Activated CD4-positive, alpha-beta memory T cell treated with anti-CD3 and anti-CD28 coated beads for 36 hours (primary cell): ENCODE data around the gene DNAL1. TPM values are rescaled to one million over a fixed set of nuclear protein-coding genes. Genes with fewer than 3 reads are reported as not detected.

Experiments
- CTCF ChIA-PET: fragments of 350-600 bp; sonication (Branson Sonifier 250); formaldehyde crosslinking; loops from one replicate; lab custom pipeline; 2021; ENCODE audit warnings: antibody characterized with exemption, inconsistent platforms; lab: Charles Lee
- POLR2A ChIA-PET: fragments of 350-600 bp; sonication (Branson Sonifier 250); formaldehyde crosslinking; loops from one replicate; lab custom pipeline; 2021; ENCODE audit warnings: antibody characterized with exemption; lab: Charles Lee
- DNase-seq: peaks from one replicate; pipeline ENCODE4 v3.0.0-alpha.2; 2020
- H3K27ac Mint-ChIP-seq: one replicate; pipeline ENCODE4 v1.8.0; 2021; ENCODE audit warnings: mixed read lengths
- H3K27me3 Mint-ChIP-seq: one replicate; pipeline ENCODE4 v1.8.0; 2021; ENCODE audit warnings: mixed read lengths
- H3K36me3 Mint-ChIP-seq: one replicate; pipeline ENCODE4 v1.8.0; 2021; ENCODE audit warnings: mixed read lengths
- H3K4me1 Mint-ChIP-seq: one replicate; pipeline ENCODE4 v1.8.0; 2021; ENCODE audit warnings: low read depth, mixed read lengths
- H3K4me3 Mint-ChIP-seq: one replicate; pipeline ENCODE4 v1.8.0; 2021; ENCODE audit warnings: mild to moderate bottlenecking, mixed read lengths
- H3K9me3 Mint-ChIP-seq: one replicate; pipeline ENCODE4 v1.8.0; 2021; ENCODE audit warnings: mixed read lengths
- intact Hi-C: fragments of 100-400 bp; cut with micrococcal nuclease; formaldehyde crosslinking; loops from one replicate; pipeline ENCODE4 v1.15.1; 2023
- total RNA-seq, 2 experiments: library from RNA; stranded (reverse); gene quantifications; one replicate each; pipeline ENCODE4 v1.2.3, GENCODE V29; 2021

Gene DNAL1
- total RNA-seq, 2 experiments from 2014 or later: 4.1 to 6.2 TPM

GRCh38 chr14:73710737-73711136 is 66.0 kb downstream of the DNAL1 start:
- intact Hi-C loops: loop anchor here (5.0 to 10.0 kb wide), 2 partner anchors 48 to 334 kb away; no protein-coding TSS in a partner anchor
- Mint-ChIP-seq H3K4me1 (peaks cover 13% of the 10 kb centered on the region), H3K4me3 (no peak overlapping the region), H3K36me3 (peaks cover 13% of the 10 kb centered on the region), H3K9me3 (no peaks in the 10 kb centered on the region), H3K27me3 (no peaks in the 10 kb centered on the region), H3K27ac (no peak overlapping the region)
- POLR2A ChIA-PET: interaction anchor here (0.6 to 0.8 kb wide), 2 partner anchors 65 to 167 kb away, joined by 3 to 6 read pairs; no protein-coding TSS in a partner anchor
- DNase-seq: no peak
- CTCF ChIA-PET: no interaction called here

GRCh38 chr14:73712071-73712506 is 67.3 kb downstream of the DNAL1 start:
- intact Hi-C loops: loop anchor here (1.0 to 10.0 kb wide), 5 partner anchors 16 to 333 kb away; partner anchors contain the start of genes DNAL1 and ZNF410
- POLR2A ChIA-PET: interaction anchor here (0.8 to 2.0 kb wide), 4 partner anchors 11 to 174 kb away, joined by 3 to 9 read pairs (median 3); partner anchors contain the start of gene ZNF410
- H3K4me3 Mint-ChIP-seq: peak overlapping the region; percentile 89

DNA sequence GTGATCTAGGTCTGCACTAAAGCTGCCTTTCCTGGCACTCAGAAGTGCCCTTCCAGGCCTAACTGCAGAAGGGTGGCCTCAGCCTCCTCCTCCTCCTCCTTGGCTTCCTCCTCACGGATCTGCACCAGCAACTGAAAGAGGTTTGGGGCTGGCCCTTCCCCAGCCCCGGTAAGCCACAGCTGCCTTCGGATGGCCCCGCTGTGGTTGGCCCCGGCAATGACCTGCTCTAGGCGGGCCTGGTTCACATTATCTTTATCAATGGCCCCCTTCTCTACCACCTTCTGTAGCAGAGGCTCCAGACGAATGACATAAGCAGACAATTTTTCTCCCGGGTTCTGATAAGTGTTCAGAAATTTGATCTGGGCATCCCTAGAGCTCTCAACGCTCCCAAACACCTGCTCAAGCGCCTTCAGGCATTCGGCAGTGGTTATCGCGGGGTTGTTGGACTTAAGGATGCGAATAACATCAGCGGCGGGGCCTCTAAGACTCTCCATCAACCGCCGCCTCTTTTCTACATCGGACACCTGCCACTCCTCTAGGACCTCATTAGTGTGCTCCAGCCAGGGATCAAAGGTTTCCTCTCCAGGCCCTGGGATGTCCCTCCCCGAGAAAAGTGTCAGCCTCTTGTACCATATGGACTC is 67.9 kb downstream of the DNAL1 start:
- Mint-ChIP-seq H3K9me3 (no peaks in the 10 kb centered on the region), H3K4me3 (peak overlapping the region; percentile 89), H3K36me3 (peaks cover 15% of the 10 kb centered on the region), H3K27ac (peak overlapping the region; percentile 93), H3K27me3 (no peaks in the 10 kb centered on the region), H3K4me1 (peaks cover 13% of the 10 kb centered on the region)
- intact Hi-C loops: loop anchor here (1.0 to 10.0 kb wide), 7 partner anchors 16 to 332 kb away; partner anchors contain the start of genes ACOT2, DNAL1 and ZNF410
- DNase-seq: peak; percentile 75
- POLR2A ChIA-PET: interaction anchor here (0.8 to 2.0 kb wide), 5 partner anchors 9 to 142 kb away, joined by 3 to 9 read pairs (median 3); no protein-coding TSS in a partner anchor
- CTCF ChIA-PET: interaction anchor here (0.7 to 1.9 kb wide), 5 partner anchors 16 to 204 kb away, joined by 3 to 5 read pairs (median 4); partner anchors contain the start of gene ACOT2

More at GRCh38 chr14:73712071-73712506, 67.3 kb downstream of the DNAL1 start:
- Mint-ChIP-seq H3K36me3 (peaks cover 15% of the 10 kb centered on the region), H3K27me3 (no peaks in the 10 kb centered on the region), H3K4me1 (peaks cover 13% of the 10 kb centered on the region), H3K27ac (peak overlapping the region; percentile 93), H3K9me3 (no peaks in the 10 kb centered on the region)
- CTCF ChIA-PET: interaction anchor here (0.6 to 1.9 kb wide), 7 partner anchors 17 to 203 kb away, joined by 3 to 5 read pairs (median 4); no protein-coding TSS in a partner anchor
- no peak for DNase-seq

- H3K4me3 Mint-ChIP-seq: peak overlapping the region; percentile 89
- no peak for DNase-seq
- no peaks in the 10 kb centered on the region for H3K27me3 Mint-ChIP-seq
- peaks cover 21% of the 10 kb centered on the region for H3K36me3 Mint-ChIP-seq
- intact Hi-C loops: loop anchor here (1.0 to 10.0 kb wide), 5 partner anchors 47 to 331 kb away; partner anchors contain the start of genes ACOT2 and ZNF410
- CTCF ChIA-PET: interaction anchor here (0.7 to 1.9 kb wide), 7 partner anchors 10 to 204 kb away, joined by 3 to 5 read pairs (median 4); partner anchors contain the start of gene ACOT2
- peak overlapping the region; percentile 93 for H3K27ac Mint-ChIP-seq
- H3K9me3 Mint-ChIP-seq: no peaks in the 10 kb centered on the region
- H3K4me1 Mint-ChIP-seq: peaks cover 13% of the 10 kb centered on the region
- POLR2A ChIA-PET: interaction anchor here (0.8 to 2.0 kb wide), 6 partner anchors 9 to 143 kb away, joined by 3 to 9 read pairs (median 4); a partner anchor contains a TSS
Measured at GRCh38 chr14:73713206-73713802, 68.5 kb downstream of the DNAL1 start.

- Mint-ChIP-seq H3K27ac (peak within 1 kb of the TSS; percentile 93), H3K27me3 (no peaks in the 10 kb centered on the region), H3K36me3 (peaks cover 22% of the 10 kb centered on the region), H3K9me3 (no peaks in the 10 kb centered on the region), H3K4me3 (peak within 1 kb of the TSS; percentile 89), H3K4me1 (peaks cover 13% of the 10 kb centered on the region)
- DNase-seq: peak; percentile 90
- CTCF ChIA-PET: interaction anchor here (1.1 to 1.9 kb wide), 4 partner anchors 10 to 205 kb away, joined by 3 to 5 read pairs (median 4); a partner anchor contains a TSS
- intact Hi-C loops: loop anchor here (1.0 to 10.0 kb wide), 5 partner anchors 46 to 331 kb away; partner anchors contain the start of genes ACOT2 and ZNF410
- POLR2A ChIA-PET: interaction anchor here (0.8 to 2.0 kb wide), 6 partner anchors 8 to 144 kb away, joined by 3 to 9 read pairs (median 4); a partner anchor contains a TSS
Measured at GRCh38 chr14:73713803-73714655, 69.2 kb downstream of the DNAL1 start, which contains the start of gene PNMA1. Gene PNMA1 (minus strand): TSS chr14:73714384. CDS start chr14:73713639, 745 bp downstream.

- ChIA-PET POLR2A (interaction anchor here (1.6 kb wide), 1 partner anchor 72 kb away, joined by 3 read pairs; no protein-coding TSS in a partner anchor), CTCF (interaction anchor here (1.5 kb wide), 1 partner anchor 45 kb away, joined by 4 read pairs; a partner anchor contains a TSS)
- Mint-ChIP-seq H3K4me3 (peak overlapping the region; percentile 64), H3K9me3 (no peaks in the 10 kb centered on the region), H3K36me3 (peaks cover 28% of the 10 kb centered on the region), H3K27ac (peak overlapping the region; percentile 43), H3K27me3 (no peaks in the 10 kb centered on the region), H3K4me1 (peaks cover 13% of the 10 kb centered on the region)
- intact Hi-C loops: loop anchor here (5.0 to 10.0 kb wide), 2 partner anchors 52 to 330 kb away; no protein-coding TSS in a partner anchor
- DNase-seq: no peak
Measured at GRCh38 chr14:73714656-73715081, 69.9 kb downstream of the DNAL1 start.

DNA sequence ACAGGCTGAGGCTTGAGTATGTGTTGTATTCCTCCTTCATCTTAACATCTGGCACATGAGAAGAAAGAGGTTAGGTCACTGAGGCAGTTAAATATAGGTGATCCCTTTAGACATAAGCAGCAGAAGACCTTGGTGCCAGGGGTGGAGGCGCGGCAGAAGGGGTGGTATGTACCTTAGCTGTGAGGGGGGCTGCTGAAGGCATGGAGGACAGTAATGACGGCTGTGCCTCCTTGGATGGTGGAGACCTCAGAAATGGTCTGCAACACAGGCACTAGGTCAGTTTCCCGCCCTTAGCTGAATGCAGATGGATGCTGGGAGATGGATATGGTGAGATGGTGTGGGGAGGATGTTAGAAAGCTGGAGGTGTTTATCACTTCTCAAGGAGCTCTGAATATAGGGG is 70.9 kb downstream of the DNAL1 start:
- H3K9me3 Mint-ChIP-seq: no peaks in the 10 kb centered on the region
- no peak for DNase-seq
- peaks cover 34% of the 10 kb centered on the region for H3K36me3 Mint-ChIP-seq
- peaks cover 9% of the 10 kb centered on the region for H3K4me1 Mint-ChIP-seq
- POLR2A ChIA-PET: no interaction called here
- no peak overlapping the region for H3K27ac Mint-ChIP-seq
- no peaks in the 10 kb centered on the region for H3K27me3 Mint-ChIP-seq
- intact Hi-C loops: loop anchor here (10.0 kb wide), 1 partner anchor 329 kb away; no protein-coding TSS in a partner anchor
- CTCF ChIA-PET: no interaction called here
- H3K4me3 Mint-ChIP-seq: no peak overlapping the region

DNA sequence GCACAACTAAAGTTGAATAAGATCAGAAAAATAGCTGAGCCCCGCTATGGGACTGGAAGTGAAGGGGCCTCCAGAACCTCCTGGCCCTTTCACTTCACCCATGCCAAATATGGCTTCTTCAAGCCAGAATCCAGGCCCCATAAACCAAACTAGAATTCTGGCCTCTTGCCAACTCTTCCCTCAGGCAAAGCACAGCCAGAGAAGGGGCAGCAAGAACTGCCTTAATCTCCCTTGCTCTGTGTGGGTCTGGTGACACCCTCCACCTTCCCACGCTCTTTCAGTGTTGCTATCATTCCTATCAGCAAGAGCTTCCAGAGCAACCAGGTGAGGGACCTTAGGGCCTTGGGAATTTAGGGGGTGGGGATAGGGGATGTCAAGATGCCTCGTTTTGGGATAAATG is 72.5 kb downstream of the DNAL1 start:
- Mint-ChIP-seq H3K9me3 (no peaks in the 10 kb centered on the region), H3K36me3 (peaks cover 41% of the 10 kb centered on the region), H3K27me3 (no peaks in the 10 kb centered on the region), H3K27ac (no peak overlapping the region), H3K4me3 (no peak overlapping the region), H3K4me1 (peaks cover 10% of the 10 kb centered on the region)
- ChIA-PET POLR2A (no interaction called here), CTCF (interaction anchor here (1.0 to 1.7 kb wide), 2 partner anchors 12 to 15 kb away, joined by 3 to 8 read pairs; no protein-coding TSS in a partner anchor)
- DNase-seq: no peak
- intact Hi-C loops: loop anchor here (10.0 kb wide), 1 partner anchor 328 kb away; no protein-coding TSS in a partner anchor

DNA sequence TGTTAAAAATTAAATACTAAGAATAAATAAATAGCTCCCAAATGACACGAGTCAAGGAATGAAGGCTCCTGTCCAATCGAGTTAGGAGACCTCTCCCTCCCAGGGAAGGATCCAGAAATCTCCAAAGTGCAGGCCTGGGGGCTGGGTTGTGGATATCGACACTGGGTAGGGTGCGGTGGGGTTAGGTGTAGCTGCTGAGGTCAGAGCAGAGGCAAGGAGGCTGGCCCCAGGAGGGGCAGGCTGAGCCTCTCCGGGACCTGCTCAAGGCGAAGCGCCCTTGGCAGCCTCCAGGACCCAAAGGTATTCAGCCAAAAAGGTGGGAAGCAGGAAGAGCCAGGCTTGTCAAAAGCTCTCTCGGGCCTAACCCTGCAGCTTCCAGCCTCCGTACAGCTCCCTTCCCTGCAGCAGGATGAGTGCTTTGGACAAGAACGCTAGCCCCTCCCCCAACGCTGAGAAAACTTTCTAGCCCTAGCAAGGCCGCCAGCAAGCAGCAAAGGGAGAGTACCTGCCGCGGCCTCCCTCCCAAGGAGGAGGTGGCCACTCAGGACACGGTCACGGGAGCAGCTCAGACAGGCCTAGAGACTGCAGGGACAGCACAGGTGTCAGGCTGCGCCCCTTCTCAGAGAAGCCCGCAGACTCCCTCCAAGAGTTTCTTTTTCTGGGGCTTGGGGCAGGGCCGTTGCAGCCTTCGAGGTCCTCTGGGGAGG is 73.1 kb downstream of the DNAL1 start:
- no peaks in the 10 kb centered on the region for H3K9me3 Mint-ChIP-seq
- intact Hi-C loops: loop anchor here (10.0 kb wide), 1 partner anchor 327 kb away; no protein-coding TSS in a partner anchor
- H3K4me3 Mint-ChIP-seq: no peak overlapping the region
- peaks cover 13% of the 10 kb centered on the region for H3K4me1 Mint-ChIP-seq
- H3K36me3 Mint-ChIP-seq: peaks cover 44% of the 10 kb centered on the region
- H3K27ac Mint-ChIP-seq: peak overlapping the region; percentile 14
- no peaks in the 10 kb centered on the region for H3K27me3 Mint-ChIP-seq
- ChIA-PET POLR2A (interaction anchor here (1.0 kb wide), 1 partner anchor 10 kb away, joined by 3 read pairs; no protein-coding TSS in a partner anchor), CTCF (interaction anchor here (1.0 to 1.7 kb wide), 2 partner anchors 12 to 16 kb away, joined by 3 to 8 read pairs; no protein-coding TSS in a partner anchor)
- no peak for DNase-seq
